DMS53 treated with DMSO at 0.1 percent for 48 hours (cell line): Measurements from ENCODE around the gene AFF1.

ENCODE experiments used
- DNase-seq: peaks from one replicate; lab custom pipeline; 2025; ENCODE audit not compliant: unreplicated experiment; lab: John Stamatoyannopoulos, UW

AFF1 gene

GRCh38 chr4:86921608-86922252 is 13.1 kb upstream of the AFF1 start:
- DNase-seq = no peak

GRCh38 chr4:86924811-86925210 is 10.0 kb upstream of the AFF1 start:
- no peak for DNase-seq

- DNase-seq = no peak
Observed at GRCh38 chr4:86926435-86927086, 8.2 kb upstream of the AFF1 start.

DNA sequence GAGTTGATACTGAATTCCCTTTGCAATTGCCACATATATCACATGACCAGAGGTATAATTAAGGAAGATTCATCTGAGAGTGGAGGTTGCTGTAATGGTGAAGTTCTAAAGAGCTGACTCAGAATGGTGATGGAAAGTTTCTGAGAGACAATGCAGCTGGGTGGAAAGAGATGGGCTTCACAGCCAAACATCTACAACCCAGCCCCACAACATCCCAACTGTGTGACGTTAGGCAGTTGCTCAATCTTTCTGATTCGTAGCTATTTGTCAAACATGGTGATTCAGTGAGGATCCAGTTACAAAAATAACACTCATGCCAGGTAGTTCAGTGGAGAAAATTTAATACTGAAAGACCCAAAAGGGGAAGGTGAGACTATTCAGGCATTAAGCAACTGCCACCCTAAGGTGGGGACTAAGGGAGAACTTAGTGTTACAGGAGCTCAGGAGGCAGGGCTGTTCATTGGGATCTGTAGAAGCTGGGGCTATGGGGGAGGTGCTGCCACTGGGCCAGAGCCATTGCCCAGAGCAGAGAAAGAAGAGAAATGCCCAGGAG is 6.9 kb upstream of the AFF1 start:
- peak; percentile 54 for DNase-seq

GRCh38 chr4:86928400-86929255 is 6.2 kb upstream of the AFF1 start:
- no peak for DNase-seq

GRCh38 chr4:86934147-86934770 is 552 bp upstream of the AFF1 start:
- no peak for DNase-seq

DNA sequence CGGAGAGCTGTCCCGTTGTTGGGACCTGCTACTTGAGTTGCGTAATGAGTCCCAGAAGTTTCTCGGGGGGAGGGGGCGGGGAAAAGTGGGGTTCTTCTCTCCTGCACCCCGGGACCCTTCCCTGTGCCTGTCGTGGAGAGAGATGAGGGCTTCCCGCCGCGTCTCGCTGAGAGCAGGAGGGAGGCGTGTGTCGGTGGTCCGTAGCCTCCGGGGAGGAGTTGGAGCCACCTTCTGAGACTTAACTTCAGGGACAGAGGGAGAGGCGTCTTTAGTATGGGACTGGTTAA is 698 bp downstream of the AFF1 start:
- no peak for DNase-seq

DNA sequence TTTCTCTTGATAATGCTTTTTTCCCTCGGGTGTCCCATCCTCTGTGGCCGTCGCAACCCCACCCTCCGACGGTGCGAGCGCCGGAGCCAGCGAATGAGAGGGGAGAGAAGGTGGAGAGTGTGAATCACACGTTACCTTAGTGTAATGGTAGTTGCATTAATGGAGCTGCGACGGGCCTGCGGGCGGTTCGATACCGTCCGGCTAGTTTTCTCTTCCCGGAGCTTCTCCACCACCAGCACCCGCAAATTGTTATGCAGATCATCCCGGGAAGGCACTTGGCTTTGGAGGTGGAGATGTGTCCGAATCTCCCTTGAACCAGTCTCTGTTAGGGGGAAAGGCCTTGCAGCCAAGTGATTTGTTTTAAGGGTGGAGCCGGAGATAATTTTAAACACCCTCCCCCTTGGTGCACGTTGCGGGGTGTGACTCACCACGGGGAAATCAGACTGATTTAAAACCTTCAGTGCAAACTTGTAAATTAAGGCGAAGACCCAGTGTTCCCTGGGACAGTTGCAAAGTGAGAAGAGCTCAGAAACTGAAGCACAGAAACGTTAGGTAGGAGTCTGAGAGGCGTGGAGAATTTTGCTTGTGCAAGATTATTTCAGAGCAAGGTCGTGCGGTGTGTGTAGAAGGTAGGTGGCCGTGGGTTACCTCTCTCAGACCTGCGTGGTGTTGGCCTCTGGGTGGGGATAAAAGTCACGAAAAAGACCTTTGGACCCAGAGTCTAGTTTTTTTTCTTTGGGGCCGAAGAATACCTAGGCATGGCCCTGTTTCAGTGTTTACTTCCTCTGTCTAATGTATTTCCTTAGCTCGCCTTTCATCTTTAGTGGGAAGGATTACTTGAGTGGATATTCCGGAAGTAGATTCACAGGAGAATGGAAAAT is 1.3 kb downstream of the AFF1 start:
- DNase-seq = peak; percentile 57

DNA sequence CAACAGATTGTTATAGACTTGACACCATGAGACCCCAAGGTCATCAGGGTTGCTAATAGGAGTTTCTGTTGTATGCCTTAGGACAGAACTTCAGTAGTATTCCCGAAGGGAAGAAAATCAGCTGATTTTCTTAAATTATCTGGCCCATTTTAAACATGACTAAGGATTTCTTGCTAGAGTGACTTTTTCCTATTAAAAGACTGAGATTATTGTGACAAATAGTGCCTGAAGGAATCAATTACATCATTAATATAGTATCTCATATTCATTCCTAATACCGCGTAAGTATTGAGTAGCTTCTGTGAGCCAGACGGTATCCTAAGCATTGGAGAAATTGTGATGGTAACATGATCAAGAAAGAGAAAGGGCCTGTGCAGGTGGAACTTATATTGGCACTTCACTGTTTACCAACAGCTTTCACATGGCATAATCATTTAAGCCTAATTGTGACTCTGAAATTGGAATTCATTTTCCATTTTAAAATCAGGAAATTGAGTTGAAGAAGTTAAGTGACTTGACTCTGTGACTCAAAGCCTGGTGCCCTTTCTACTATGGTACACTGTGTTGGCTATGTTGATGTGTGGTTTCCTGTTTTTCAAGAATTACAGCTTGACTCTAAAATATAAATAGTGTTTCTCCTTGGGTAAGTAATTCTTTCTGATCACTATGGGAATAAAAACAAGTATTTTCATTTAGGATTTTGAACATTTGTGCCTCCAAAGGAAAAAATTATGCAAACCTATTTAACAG is 4.1 kb downstream of the AFF1 start:
- no peak for DNase-seq

DNA sequence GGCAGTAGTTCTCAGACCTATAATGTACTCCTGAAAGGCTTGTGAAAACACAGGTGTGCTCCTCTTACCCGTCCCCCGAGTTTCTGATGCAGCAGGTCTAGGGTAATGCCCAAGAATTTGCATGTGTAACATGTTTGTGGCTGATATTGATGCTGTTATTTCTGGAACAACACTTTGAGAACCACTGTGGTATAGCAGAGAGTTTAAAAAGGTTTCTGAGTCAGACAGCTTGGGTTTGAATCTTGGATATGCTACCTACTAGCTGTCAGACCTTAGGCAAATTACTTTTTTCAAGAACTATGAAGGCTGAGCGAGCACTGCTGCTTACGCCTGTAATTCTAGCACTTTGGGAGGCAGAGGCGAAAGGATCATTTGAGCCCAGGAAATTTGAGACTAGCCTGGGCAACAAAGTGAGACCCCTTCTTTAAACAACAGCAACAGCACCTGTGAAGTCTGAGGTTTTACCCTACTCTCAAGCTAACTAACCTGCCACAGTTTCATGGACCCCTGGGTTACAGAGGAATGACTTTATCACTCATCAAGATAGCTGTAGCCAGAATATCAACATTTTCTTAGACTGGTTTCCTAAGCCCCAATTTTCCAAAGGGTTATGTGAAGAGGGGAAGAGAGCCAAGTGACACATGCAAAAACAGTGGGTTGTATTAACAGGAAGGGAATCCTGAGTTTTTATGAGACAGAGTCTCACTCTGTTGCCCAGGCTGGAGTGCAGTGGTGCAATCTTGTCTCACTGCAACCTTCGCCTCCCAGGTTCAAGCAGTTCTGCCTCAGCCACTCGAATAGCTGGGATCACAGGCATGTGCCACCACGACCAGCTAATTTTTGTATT is 5.1 kb downstream of the AFF1 start:
- DNase-seq = no peak

DNA sequence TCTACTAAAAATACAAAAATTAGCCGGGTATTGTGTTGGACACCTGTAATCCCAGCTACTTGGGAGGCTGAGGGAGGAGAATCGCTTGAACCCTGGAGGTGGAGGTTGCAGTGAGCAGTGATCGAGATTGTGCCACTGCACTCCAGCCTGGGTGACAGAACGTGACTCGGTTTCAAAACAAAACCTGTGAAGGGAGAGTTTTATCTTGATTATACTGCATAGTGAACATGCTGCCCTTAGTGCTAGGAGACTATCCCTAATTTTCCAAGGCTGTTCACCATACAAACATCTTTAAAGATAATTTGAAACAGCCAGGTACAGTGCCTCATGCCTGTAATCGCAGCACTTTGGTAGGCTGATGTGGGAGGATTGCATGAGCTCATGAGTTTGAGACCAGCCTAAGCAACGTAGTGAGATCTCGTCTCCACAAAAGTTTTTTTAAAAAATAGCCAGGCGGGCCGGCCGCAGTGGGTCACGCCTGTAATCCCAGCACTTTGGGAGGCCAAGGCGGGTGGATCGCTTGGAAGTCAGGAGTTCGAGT is 6.2 kb downstream of the AFF1 start:
- DNase-seq = no peak

DNA sequence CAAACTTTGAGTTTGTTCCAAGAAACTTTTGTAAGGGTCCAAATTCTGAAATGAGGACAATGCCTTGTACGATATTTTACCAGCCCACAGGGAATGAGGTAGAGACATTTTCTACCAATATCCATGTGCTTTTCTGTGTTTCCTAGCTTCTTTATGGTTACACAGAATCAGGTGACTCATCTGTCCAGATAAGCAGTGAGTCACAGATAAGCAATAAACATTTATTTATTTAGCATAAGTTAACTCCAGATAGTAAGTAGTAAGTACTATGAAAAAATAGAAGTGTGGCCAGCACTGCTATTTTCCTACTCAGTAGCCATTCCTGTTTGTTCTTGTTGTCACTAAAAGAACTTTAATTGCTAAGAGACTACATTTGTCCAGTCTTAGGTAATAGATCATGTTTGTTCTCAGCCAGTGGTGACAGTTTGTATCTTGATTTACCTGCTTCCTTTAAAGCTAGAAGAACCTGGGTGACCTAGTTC is 7.4 kb downstream of the AFF1 start:
- peak; percentile 33 for DNase-seq

DNA sequence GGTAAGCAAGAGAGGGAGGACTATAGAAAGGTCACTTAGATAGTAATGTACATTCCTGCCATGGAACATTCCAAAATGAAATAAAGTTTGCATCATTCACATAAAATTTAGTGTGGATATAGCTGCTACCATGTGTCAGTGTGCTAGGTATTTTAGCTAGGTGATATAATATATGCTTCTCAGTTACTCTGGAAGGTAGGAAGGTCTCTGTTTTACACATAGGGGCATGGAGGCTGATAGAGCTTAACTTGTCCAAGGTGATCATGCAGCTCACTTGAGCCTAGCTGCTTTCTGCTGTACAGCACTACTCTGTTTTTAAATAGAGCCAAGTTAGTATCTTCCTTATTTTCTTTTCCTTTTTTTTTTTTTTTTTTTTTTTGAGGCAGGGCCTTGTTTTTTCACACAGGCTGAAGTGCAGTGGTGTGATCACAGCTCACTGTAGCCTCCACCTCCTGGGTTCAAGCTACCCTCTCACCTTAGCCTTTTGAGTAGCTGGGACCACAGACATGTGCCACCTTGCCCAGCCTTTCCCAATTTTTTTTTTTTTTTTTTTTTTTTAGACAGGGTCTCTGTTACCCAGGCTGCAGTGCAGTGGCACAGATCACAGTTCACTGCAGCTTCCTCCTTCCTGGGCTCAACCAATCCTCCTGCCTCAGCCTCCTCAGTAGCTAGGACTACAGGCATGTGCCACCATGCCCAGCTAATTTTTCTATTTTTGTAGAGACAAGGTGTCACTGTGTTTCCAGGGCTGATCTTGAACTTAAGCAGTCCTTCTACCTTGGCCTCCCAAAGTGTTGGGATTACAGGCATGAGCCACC is 10.4 kb downstream of the AFF1 start:
- DNase-seq = no peak

- DNase-seq = no peak
Observed at GRCh38 chr4:86946868-86947500, 12.2 kb downstream of the AFF1 start.

DNA sequence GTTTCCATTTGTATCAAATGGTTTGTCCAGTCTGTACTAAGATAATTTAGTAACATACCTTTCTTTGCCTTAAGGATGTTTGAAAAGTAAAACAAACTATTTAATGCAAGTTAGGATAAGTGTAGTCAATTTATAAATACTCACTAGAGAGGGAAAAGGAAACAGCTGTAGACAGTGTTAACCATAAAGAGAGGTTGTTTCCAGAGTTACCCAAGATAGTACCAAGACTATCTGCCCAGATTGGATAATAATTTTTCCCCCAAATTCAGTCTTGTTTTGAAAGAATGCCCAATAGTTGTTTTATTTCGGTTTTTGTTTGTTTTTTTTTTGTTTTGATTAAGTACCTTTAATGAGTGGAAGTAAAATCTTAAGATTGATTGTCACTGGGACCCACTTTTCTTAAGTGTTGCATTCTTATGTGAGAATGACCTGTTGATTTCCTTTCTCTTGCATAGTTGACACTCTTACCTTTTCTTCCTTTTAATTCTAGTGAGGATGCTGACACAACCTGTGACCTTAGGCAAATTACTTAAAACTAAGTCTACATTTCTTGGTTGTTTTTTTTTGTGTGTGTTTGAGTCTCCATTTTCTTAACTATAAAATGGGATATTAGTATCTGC is 12.8 kb downstream of the AFF1 start:
- no peak for DNase-seq

DNA sequence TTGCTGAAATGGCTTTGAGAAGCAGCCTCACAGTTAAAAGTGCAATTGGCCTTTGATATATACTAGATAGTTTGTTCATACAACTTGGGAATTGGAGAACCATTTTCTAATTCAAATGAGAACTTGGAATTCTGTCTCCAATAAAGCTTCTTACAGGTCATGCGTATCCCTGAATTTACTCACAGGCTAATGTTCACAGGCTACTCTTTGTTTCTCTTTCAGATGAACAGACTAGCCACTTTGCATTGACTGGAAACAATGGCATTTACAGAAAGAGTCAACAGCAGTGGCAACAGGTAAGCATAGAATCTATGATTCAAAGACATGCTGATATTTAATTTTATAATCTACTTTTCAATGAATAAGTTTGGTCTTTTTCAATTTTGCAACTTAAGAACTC is 13.5 kb downstream of the AFF1 start:
- no peak for DNase-seq
